GM23338 (cell line): ENCODE results near the gene GNB5. TPM values are rescaled to one million over a fixed set of nuclear protein-coding genes. Genes with fewer than 3 reads are reported as not detected.
A peak's percentile ranks its signal among the peaks of the same experiment; 100 is the strongest.

Experiments used
- ATAC-seq: fragments of 200-7000 bp; cut with Tn5 transposase; 3 replicates; pipeline ENCODE4 v1.9.1; 2020
- DNase-seq: peaks from one replicate; pipeline ENCODE4 v3.0.0-alpha.2; 2015; ENCODE audit warnings: low spot score
- H2AFZ ChIP-seq: fragments of 200-600 bp; sonication (generic); 2 replicates; pipeline ENCODE4 v1.8.0; 2016; ENCODE audit warnings: antibody characterized with exemption, mild to moderate bottlenecking, moderate library complexity
- H3F3A ChIP-seq: fragments of 200-600 bp; sonication (generic); replicated peaks from 2 replicates; pipeline ENCODE4 v1.8.0; 2017; ENCODE audit warnings: antibody characterized with exemption, mixed run types, low read depth
- H3K27ac ChIP-seq: fragments of 200-600 bp; sonication (generic); 2 replicates; pipeline ENCODE4 v1.6.1; 2016; ENCODE audit warnings: low read depth
- H3K27me3 ChIP-seq: fragments of 200-600 bp; sonication (generic); 2 replicates; pipeline ENCODE4 v1.8.0; 2016; ENCODE audit warnings: mild to moderate bottlenecking, mixed run types, moderate library complexity; ENCODE audit not compliant: insufficient read depth
- H3K36me3 ChIP-seq: fragments of 200-600 bp; sonication (generic); 2 replicates; pipeline ENCODE4 v1.8.0; 2016; ENCODE audit warnings: mild to moderate bottlenecking; ENCODE audit not compliant: insufficient read depth
- H3K4me1 ChIP-seq: fragments of 200-600 bp; sonication (generic); 2 replicates; pipeline ENCODE4 v1.8.0; 2016; ENCODE audit warnings: mild to moderate bottlenecking, moderate library complexity; ENCODE audit not compliant: insufficient read depth
- H3K4me2 ChIP-seq: fragments of 200-600 bp; sonication (generic); 2 replicates; pipeline ENCODE4 v1.7.1; 2017; ENCODE audit warnings: mixed run types
- H3K4me3 ChIP-seq: fragments of 200-600 bp; sonication (generic); 2 replicates; pipeline ENCODE4 v1.6.1; 2016; ENCODE audit warnings: mixed run types
- H3K79me2 ChIP-seq: fragments of 200-600 bp; sonication (generic); replicated peaks from 2 replicates; pipeline ENCODE4 v1.8.0; 2017; ENCODE audit warnings: mild to moderate bottlenecking; ENCODE audit not compliant: insufficient read depth
- H3K9me2 ChIP-seq: fragments of 200-600 bp; sonication (generic); 2 replicates; pipeline ENCODE4 v1.8.0; 2017; ENCODE audit not compliant: insufficient read depth
- H4K20me1 ChIP-seq: fragments of 200-600 bp; sonication (generic); replicated peaks from 2 replicates; pipeline ENCODE4 v1.8.0; 2017; ENCODE audit warnings: mild to moderate bottlenecking; ENCODE audit not compliant: insufficient read depth
- H3K27ac Mint-ChIP-seq: 2 replicates; pipeline ENCODE4 v1.8.0; 2020; ENCODE audit warnings: inconsistent platforms, mild to moderate bottlenecking, moderate library complexity, mixed read lengths
- H3K27me3 Mint-ChIP-seq: 3 replicates; pipeline ENCODE4 v1.8.0; 2022; ENCODE audit warnings: low read depth, mild to moderate bottlenecking, moderate library complexity, mixed read lengths, inconsistent platforms; ENCODE audit not compliant: insufficient read depth, poor library complexity
- H3K36me3 Mint-ChIP-seq: 3 replicates; pipeline ENCODE4 v1.8.0; 2021; ENCODE audit warnings: low read depth, mild to moderate bottlenecking, inconsistent platforms, moderate library complexity, mixed read lengths
- H3K4me1 Mint-ChIP-seq: 3 replicates; pipeline ENCODE4 v1.8.0; 2020; ENCODE audit warnings: mild to moderate bottlenecking, inconsistent platforms, mixed read lengths
- H3K4me3 Mint-ChIP-seq: 3 replicates; pipeline ENCODE4 v1.8.0; 2021; ENCODE audit warnings: moderate library complexity, mild to moderate bottlenecking, inconsistent platforms, mixed read lengths
- H3K9me3 Mint-ChIP-seq: 3 replicates; pipeline ENCODE4 v1.8.0; 2020; ENCODE audit warnings: moderate library complexity, mild to moderate bottlenecking, inconsistent platforms, mixed read lengths
- CREB1 ChIP-seq: fragments of 250-450 bp; sonication (Bioruptor Pico); IDR thresholded peaks from 2 replicates; pipeline ENCODE4 v1.5.0; 2020; ENCODE audit warnings: low read depth, mild to moderate bottlenecking, moderate library complexity
- ETS1 ChIP-seq: IDR thresholded peaks from 2 replicates; pipeline ENCODE4 v1.6.1; 2016; ENCODE audit warnings: antibody characterized with exemption
- EZH2 ChIP-seq: fragments of 200-600 bp; sonication (generic); IDR thresholded peaks from one replicate; pipeline ENCODE4 v1.8.0; 2017; ENCODE audit warnings: antibody characterized with exemption, mild to moderate bottlenecking, low read depth; ENCODE audit not compliant: unreplicated experiment
- JUNB ChIP-seq: IDR thresholded peaks from one replicate; pipeline ENCODE4 v1.6.1; 2016; ENCODE audit warnings: antibody characterized with exemption; ENCODE audit not compliant: unreplicated experiment
- POLR2AphosphoS5 ChIP-seq: IDR thresholded peaks from 2 replicates; pipeline ENCODE4 v1.6.1; 2016; ENCODE audit warnings: antibody characterized with exemption, low read depth
- REST ChIP-seq: IDR thresholded peaks from one replicate; pipeline ENCODE4 v1.6.1; 2018; ENCODE audit warnings: antibody characterized with exemption; ENCODE audit not compliant: unreplicated experiment
- ZNF114 ChIP-seq: fragments of 250-450 bp; sonication (Bioruptor Pico); IDR thresholded peaks from 2 replicates; pipeline ENCODE4 v1.5.0; 2020; ENCODE audit warnings: mild to moderate bottlenecking, moderate library complexity
- ZNF462 ChIP-seq: fragments of 250-450 bp; sonication (Bioruptor Pico); IDR thresholded peaks from 2 replicates; pipeline ENCODE4 v1.5.0; 2020; ENCODE audit warnings: mild to moderate bottlenecking, moderate library complexity
- polyA plus RNA-seq: library from polyadenylated mRNA; unstranded; fragments of >200 nt; fragmentation: Nextera tagmentation; extraction: Ambion mirVana; gene quantifications from 2 replicates; pipeline ENCODE4 v1.2.1, GENCODE V29; 2016
- total RNA-seq: library from RNA; depleted of rRNA; stranded (reverse); fragments of >200 nt; shearing (Covaris generic); gene quantifications from 2 replicates; pipeline ENCODE4 v1.2.3, GENCODE V29; 2014
- TF ChIP-seq, protein P1 (sequence below), 2 experiments: fragments of 200-600 bp in 1 of 2; sonication (generic) in 1 of 2; conservative IDR thresholded peaks; 2 replicates each; pipeline versions ENCODE4 v1.5.1 to v1.6.1; 2016 to 2017; ENCODE audit warnings: antibody characterized with exemption in 2 of 2, low read depth in 2 of 2, mild to moderate bottlenecking in 2 of 2, moderate library complexity in 1 of 2

GNB5 gene
- total and polyA plus RNA-seq, 2 experiments from 2014 or later: 23.0 to 40.8 TPM

DNA sequence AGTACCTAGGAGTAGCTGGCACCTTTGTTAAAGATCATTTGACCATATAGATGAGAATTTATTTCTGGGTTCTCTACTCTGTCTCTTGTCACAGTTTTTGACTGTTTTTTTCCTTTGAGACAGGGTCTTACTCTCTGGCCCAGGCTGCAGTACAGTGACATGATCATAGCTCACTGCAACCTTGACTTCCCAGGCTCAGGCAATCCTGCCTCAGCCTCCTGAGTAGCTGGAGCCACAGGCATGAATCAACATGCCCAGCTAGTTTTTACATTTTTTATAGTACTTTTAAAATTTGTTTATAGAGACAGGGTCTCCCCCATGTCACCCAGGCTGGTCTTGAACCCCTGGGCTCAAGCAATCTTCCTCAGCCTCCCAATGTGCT lies 123.7 kb downstream of the GNB5 start:
- H3K27me3 Mint-ChIP-seq: peaks cover 3% of the 10 kb centered on the region
- H3K36me3 Mint-ChIP-seq: peaks cover 23% of the 10 kb centered on the region
- no peak overlapping the region for H3K4me3 Mint-ChIP-seq
- Histone ChIP-seq H2AFZ (no peak overlapping the region), H3K27ac (peak overlapping the region; percentile 42; the same call in 1 of the 2 replicates), H3K9me2 (no peaks in the 10 kb centered on the region), H3K79me2 (no peaks in the 10 kb centered on the region), H3K4me2 (no peak overlapping the region), H4K20me1 (no peaks in the 10 kb centered on the region), H3K4me1 (no peaks in the 10 kb centered on the region), H3K4me3 (no peak overlapping the region), H3F3A (0 out of 2 replicates have a peak, but pooled peaks cover 2% of the 10 kb centered on the region), H3K27me3 (no peaks in the 10 kb centered on the region), H3K36me3 (peaks cover 26% of the 10 kb centered on the region)
- no peaks in the 10 kb centered on the region for H3K9me3 Mint-ChIP-seq
- no peak overlapping the region for H3K27ac Mint-ChIP-seq
- DNase-seq (no peak), ATAC-seq (no peak)
- no peak for TF ChIP-seq CREB1
- TF ChIP-seq, protein P1, sequence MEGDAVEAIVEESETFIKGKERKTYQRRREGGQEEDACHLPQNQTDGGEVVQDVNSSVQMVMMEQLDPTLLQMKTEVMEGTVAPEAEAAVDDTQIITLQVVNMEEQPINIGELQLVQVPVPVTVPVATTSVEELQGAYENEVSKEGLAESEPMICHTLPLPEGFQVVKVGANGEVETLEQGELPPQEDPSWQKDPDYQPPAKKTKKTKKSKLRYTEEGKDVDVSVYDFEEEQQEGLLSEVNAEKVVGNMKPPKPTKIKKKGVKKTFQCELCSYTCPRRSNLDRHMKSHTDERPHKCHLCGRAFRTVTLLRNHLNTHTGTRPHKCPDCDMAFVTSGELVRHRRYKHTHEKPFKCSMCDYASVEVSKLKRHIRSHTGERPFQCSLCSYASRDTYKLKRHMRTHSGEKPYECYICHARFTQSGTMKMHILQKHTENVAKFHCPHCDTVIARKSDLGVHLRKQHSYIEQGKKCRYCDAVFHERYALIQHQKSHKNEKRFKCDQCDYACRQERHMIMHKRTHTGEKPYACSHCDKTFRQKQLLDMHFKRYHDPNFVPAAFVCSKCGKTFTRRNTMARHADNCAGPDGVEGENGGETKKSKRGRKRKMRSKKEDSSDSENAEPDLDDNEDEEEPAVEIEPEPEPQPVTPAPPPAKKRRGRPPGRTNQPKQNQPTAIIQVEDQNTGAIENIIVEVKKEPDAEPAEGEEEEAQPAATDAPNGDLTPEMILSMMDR (conservative IDR thresholded peaks at IDR 0.05; ENCODE audit: low read depth in 2 of 2): no peak
- TF ChIP-seq ETS1: no peak
- no peak for TF ChIP-seq REST
- TF ChIP-seq EZH2: no peak
- no peak for TF ChIP-seq JUNB
- TF ChIP-seq ZNF462 (CRISPR knock-in tag): no peak
- no peak for TF ChIP-seq POLR2AphosphoS5
- TF ChIP-seq ZNF114 (CRISPR knock-in tag): no peak
- H3K4me1 Mint-ChIP-seq: peaks cover 7% of the 10 kb centered on the region
